Stimulated activated CD8-positive, alpha-beta memory T cell treated with anti-CD3 and anti-CD28 coated beads, Interleukin-15, amount 100 ng/mL, for 1 hour (primary cell): Measurements from ENCODE around the gene DHRS9.
"Not testable (repeated sequence)": the region's sequence is repeated elsewhere in the genome, so short reads cannot be mapped to it uniquely, and the experiment has no call there.

Source experiments
- DNase-seq: peaks from one replicate; pipeline ENCODE4 v3.0.0-alpha.2; 2020; ENCODE audit warnings: low read depth

DHRS9 gene

DNA sequence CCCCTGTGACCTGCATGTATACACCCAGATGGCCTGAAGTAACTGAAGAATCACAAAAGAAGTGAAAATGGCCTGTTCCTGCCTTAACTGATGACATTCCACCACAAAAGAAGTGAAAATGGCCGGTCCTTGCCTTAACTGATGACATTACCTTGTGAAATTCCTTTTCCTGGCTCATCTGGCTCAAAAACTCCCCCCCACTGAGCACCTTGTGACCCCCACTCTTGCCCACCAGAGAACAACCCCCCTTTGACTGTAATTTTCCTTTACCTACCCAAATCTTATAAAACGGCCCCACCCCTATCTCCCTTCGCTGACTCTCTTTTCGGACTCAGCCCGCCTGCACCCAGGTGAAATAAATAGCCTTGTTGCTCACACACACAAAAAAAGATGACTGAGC, 67.1 kb downstream of the DHRS9 start:
- not testable (repeated sequence) for DNase-seq

DNA sequence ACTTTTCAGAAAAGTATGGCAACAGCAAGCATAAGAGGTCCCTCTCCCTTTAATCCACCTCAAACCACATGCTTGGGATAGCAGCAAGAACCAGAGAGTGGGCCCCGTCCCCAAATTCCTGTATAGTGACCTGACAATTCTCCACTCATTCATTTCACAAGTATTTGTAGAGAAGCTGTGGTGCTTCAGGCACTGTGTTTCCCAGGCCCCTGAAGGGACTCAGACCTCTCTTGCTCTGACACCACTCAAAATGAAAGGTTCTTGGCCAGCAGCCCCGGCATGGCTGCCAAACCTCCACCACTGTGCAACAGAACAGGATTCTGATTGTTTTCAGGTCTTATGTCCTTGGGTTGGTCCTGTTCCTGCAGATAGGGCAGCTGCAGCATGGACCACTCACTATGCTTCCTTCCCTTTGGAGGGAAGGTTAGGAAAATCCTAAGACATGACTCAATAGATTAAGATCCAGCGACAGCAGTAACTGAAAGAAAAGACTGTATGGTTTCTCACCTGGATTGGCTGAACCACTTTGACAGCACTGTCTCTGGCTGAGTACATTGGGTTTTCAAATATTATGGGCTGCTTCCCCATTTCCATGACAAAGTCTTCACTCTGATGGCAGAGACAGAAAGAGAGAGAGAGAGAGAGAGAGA, 67.6 kb downstream of the DHRS9 start:
- no peak for DNase-seq

DNA sequence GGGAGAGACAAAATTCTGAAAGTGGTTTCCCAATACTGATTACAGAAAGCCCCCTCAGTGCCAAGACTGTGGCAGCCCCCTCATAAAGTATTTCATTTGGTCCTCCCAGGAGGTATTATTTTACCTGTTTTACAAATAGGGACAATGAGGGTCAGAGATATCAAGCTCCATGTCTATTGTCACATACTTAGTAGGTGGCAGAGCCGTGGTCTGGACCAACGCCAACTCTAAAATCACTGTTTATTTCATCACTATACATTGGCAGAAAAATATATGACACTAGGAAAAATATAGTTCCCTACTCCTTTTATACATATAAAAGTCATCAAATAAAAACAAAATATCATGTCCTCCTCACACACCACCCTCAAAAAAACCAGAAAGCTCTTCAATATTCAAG, 68.6 kb downstream of the DHRS9 start:
- no peak for DNase-seq

DNA sequence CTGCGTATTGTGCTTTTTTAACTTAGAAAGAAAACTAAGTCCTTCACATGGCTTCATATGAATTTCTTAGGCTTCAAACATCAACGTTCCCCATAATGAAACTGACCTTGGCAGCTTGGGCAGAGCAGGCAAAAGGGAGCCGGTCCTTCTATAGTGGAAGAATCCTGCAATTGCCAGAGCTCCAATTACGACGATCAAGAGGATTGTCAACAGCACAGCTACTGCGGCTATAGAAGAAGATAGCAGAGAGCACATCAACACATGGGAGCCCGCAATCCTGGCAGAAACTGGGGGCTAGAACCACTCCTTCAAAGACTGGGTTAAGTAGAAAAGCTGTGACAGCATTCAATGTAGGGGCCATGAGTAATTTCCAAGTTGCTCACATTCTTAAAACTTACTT, 69.8 kb downstream of the DHRS9 start:
- DNase-seq = no peak

DNA sequence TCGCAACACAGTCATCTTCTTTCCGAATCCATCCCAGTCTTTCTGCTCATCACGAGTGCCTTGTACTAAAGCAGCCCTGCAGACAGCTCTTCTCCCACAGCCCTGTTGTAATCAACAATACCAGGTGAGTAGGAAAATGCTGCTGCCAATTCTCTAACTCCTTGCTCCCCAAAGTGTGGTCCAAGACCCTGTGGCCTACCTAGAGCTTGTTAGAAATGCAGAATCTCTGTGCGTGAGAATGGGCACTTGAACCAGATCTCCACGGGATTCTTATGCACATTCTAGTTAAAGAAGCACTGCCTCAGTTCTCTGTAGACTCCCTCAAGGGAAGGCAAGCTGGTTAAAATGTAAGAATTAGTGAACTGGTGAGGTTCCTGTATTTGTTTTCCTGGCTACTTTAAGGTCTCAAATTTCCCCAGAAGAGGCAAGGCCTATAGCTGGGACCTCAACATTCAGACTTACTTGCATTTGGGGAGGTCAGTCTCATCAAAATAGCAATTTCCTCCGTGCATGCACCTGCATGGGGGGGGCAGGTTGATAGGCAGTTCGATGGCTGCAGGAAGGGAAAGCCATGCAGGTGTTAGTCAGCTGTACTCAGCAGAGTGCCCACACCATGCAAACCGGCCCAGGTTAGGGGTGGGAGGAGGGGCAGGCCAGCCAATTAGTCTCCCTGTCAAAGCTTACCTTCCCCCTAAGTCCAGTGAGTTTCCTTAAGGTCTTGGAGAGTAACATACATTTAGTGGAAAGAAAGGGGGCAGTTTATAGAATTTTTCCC, 70.8 kb downstream of the DHRS9 start:
- DNase-seq = no peak

GRCh38 chr2:169141713-169142352, 72.5 kb downstream of the DHRS9 start:
- DNase-seq = peak; percentile 42

DNA sequence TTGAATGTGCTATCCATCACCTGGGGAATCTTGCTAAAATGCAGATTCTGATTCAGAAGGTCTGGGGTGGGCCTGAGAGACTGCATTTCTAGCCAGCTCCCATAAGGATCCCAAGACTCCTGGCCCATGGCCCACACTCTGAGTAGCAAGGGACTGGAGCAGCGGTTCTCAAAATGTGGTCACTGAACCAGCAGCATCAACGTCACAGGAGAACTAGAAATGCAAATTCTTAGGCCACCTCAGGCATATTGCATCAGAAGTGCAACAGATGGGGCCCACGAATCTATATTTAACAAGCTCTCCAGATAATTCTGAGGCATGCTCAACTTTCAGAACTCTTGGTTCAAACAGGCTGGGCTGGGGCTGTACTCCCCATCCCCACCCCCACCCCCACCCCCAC, 74.6 kb downstream of the DHRS9 start:
- no peak for DNase-seq
